ENCODE data around the gene ANXA4.
"Not testable (repeated sequence)": the region's sequence is repeated elsewhere in the genome, so short reads cannot be mapped to it uniquely, and the experiment has no call there.

Gene ANXA4

GRCh38 chr2:69754633-69755032, 12.7 kb downstream of the ANXA4 start:
- no peak for DNase-seq (ENCODE audit: low read depth)

GRCh38 chr2:69755862-69756467, 14.0 kb downstream of the ANXA4 start:
- DNase-seq (ENCODE audit: low read depth) = peak; percentile 68

- no peak for DNase-seq (ENCODE audit: low read depth)
Observed at GRCh38 chr2:69762025-69762424, 20.1 kb downstream of the ANXA4 start.

GRCh38 chr2:69762513-69763494, 20.9 kb downstream of the ANXA4 start:
- no peak for DNase-seq (ENCODE audit: low read depth)

- DNase-seq (ENCODE audit: low read depth) = not testable (repeated sequence)
Observed at GRCh38 chr2:69763831-69764230, 21.9 kb downstream of the ANXA4 start.

GRCh38 chr2:69764286-69765095, 22.6 kb downstream of the ANXA4 start:
- DNase-seq (ENCODE audit: low read depth) = no peak

- no peak for DNase-seq (ENCODE audit: low read depth)
Observed at GRCh38 chr2:69765096-69765380, 23.1 kb downstream of the ANXA4 start.

- DNase-seq (ENCODE audit: low read depth) = no peak
Observed at GRCh38 chr2:69766014-69766413, 24.1 kb downstream of the ANXA4 start.

- DNase-seq (ENCODE audit: low read depth) = peak; percentile 54
Observed at GRCh38 chr2:69767034-69767433, 25.1 kb downstream of the ANXA4 start.

- DNase-seq (ENCODE audit: low read depth) = no peak
Observed at GRCh38 chr2:69768235-69768634, 26.3 kb downstream of the ANXA4 start.

GRCh38 chr2:69768789-69769188, 26.9 kb downstream of the ANXA4 start:
- DNase-seq (ENCODE audit: low read depth) = no peak

- no peak for DNase-seq (ENCODE audit: low read depth)
Observed at GRCh38 chr2:69769272-69769671, 27.3 kb downstream of the ANXA4 start.

- peak; percentile 71 for DNase-seq (ENCODE audit: low read depth)
Observed at GRCh38 chr2:69770193-69770702, 28.3 kb downstream of the ANXA4 start.

- no peak for DNase-seq (ENCODE audit: low read depth)
Observed at GRCh38 chr2:69770747-69771146, 28.8 kb downstream of the ANXA4 start.

GRCh38 chr2:69771461-69771860, 29.5 kb downstream of the ANXA4 start:
- DNase-seq (ENCODE audit: low read depth) = no peak

GRCh38 chr2:69773206-69773605, 31.3 kb downstream of the ANXA4 start:
- no peak for DNase-seq (ENCODE audit: low read depth)

GRCh38 chr2:69774258-69774983, 32.5 kb downstream of the ANXA4 start:
- not testable (repeated sequence) for DNase-seq (ENCODE audit: low read depth)

- no peak for DNase-seq (ENCODE audit: low read depth)
Observed at GRCh38 chr2:69774984-69775982, 33.3 kb downstream of the ANXA4 start.

- no peak for DNase-seq (ENCODE audit: low read depth)
Observed at GRCh38 chr2:69776886-69777785, 35.2 kb downstream of the ANXA4 start.

GRCh38 chr2:69777786-69778105, 35.8 kb downstream of the ANXA4 start:
- no peak for DNase-seq (ENCODE audit: low read depth)
